CD4-positive, alpha-beta T cell treated with Interleukin-1 beta for 1 hour (primary cell): ENCODE results near the gene CCDC28B.

Source experiments
- DNase-seq, 2 donors: peaks; one replicate each; pipeline ENCODE4 v3.0.0-alpha.2; 2020 to 2022

CCDC28B gene

DNA sequence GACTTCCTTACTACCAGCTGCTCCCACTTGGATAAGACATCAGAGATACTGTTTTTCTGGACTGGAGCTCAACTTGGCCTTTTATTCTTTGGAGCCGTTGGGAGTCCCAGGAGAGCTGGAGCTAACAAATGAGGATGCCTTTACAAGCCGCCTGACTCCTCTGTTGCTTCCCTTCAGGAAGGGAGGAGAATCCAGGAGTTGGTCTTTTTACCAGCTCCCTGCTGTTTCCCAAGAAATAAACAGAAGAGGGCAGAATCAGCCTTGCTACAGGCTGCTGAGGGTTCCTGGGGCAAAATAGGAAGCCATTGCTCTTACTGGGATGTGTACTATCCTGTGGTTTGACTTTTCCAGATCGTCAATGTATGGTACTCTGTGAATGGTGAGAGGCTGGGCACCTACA is 23.3 kb downstream of the CCDC28B start:
- no peak for DNase-seq

DNA sequence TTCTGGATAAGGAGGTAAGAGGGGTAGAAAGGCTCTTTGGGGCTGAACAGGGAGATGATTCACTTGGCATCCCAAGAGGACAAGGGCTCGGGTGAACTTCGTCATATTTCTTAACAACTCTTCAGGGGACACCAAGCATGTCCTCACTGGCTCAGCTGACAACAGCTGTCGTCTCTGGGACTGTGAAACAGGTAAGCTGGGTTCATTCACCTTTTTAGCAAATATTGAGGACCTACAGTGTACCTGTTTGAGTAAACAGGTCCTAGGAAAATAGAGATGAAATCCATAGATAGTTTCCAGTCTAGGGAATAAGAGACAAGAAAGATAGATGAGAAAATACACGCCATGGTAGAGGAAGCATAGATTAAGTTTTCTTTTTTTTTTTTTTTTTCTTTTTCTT is 23.9 kb downstream of the CCDC28B start:
- DNase-seq, result no peak

DNA sequence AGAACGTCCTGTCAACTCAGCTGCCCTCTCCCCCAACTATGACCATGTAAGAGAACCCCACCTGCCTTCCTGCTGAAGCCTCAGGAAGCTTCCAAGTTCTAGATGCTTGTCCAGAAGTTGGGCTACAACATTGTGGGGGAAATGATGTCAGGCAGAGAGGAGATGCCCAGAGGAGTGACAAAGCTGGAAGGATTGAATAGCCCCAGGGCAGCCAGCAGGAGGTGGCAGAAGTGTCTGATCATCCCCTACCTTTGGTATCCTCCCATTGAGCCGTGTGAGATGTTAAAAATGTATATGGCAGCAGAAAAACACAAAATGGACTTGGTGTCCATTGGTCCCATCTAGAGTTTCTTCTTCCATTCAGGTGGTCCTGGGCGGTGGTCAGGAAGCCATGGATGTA is 28.4 kb downstream of the CCDC28B start:
- DNase-seq, result no peak

GRCh38 chr1:32231843-32232432 is 31.5 kb downstream of the CCDC28B start:
- DNase-seq, result no peak

DNA sequence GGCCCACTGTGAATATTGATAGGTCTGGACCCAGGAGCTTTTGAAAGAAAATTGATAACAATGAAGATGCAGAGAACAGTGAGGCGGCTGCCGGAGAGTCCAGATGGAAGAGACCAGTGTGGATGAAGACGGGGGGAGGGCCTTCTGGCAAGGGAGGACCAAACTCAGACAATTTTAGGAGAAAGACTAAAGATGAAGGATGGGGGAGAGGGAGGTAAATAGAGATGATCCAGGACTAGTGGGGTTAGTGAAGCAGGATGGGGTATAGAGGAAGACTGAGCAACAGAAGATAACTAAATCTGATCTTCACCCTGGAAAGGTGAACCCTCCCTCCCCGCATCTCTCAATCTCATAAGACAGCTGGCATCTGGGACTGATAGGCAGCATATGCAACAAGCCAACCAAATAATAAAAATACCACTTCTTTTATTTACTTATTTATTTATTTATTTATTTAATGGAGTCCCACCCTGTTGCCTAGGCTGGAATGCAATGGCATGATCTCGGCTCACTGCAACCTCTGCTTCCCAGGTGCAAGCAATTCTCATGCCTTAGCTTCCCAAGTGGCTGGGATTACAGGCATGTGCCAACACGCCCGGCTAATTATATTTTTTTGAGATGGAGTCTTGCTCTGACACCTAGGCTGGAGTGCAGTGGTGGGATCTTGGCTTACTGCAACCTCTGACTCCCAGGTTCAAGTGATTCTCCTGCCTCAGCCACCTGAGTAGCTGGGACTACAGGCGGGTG is 32.3 kb downstream of the CCDC28B start:
- DNase-seq, result no peak

GRCh38 chr1:32234792-32235191 is 34.4 kb downstream of the CCDC28B start:
- DNase-seq, result no peak

DNA sequence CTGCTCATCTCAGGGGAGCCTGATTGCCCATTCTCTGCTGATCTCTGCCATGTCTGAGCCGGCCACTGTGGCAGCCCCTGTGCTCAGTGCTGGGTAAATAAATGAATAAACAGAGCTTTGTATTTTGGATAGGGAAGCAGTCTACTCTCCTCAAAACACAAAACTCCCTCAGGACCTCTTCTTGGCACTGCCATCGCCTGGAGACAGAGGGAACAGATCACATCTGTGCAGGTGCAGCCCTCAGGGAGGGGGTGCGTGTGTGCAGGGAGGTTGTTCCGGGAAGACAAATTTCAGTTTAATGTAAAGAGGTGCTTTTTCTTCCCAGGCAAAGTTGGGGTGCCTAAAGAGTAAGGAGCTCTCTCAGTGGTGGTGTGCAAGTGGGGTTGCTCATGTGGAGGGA is 38.9 kb downstream of the CCDC28B start:
- no peak for DNase-seq

GRCh38 chr1:32239790-32240139 is 39.4 kb downstream of the CCDC28B start:
- DNase-seq, result no peak

DNA sequence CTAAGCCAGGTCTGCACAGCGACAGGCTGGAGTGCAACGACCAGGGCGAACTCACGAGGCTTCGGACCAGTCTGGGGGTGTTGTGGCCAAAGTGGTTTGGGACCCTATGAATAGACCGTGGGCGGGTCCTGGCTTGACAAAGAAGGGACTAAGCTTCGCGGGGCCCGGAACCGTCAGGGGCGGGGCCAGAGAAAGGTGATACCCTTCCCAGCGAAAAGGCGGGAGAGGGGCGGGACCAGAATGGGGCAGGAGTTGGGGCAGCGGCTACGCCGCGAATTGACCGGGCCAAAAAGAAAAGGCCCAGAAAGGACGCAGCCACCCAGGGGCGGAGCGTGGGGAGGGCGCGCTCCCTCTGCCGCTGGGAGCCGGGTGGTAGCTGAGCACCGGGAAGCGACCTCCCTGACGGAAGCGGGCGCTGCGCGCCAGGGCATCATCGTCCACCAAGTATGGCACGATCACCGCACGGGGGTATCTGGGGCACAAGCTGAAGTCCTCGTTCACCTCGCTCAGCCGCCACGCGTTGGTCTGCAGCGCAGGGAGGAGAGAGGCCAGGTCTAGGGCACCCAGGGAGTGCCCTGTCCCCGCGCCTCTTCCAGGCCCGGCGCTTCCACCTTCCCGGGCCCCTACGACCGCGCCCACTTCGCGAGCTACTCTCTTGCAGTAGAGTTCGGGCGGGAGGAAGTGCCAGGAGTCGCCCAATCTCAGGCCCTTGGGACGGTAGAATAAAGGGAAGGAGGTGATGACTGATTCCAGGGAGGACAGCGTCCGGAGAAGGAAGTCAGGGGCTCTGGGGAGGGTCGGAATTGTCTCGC is 40.0 kb downstream of the CCDC28B start:
- peak; percentile 61 to 66 for DNase-seq

- DNase-seq, result peak in 1 of 2 donors; percentile 27
These were observed 40.8 kb downstream of the CCDC28B start for GRCh38 chr1:32241001-32241763.

DNA sequence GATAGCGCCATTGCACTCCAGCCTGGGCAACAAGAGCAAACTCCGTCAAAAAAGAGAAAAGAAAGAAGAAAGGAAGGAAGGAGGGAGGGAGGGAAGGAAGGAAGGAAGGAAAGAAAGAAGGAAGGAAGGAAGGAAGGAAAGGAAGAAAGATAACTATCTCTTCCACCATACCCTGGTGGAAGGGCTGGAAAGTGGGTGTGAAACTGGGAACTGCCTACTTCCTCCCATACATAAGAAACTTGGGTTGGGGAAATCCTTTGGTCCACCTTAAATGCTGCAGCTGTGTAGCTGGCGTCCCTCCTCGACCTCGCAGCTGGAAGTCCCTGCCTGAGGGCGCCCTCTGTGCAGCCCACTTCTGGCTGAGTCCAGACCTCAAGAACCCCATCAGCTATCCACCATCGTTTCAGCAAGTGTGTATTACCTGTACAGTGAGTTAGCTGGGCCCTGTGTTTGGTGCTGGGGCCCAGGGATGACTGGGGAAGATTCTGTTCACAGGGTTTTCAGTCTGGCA is 42.0 kb downstream of the CCDC28B start:
- no peak for DNase-seq

GRCh38 chr1:32246888-32247273 is 46.5 kb downstream of the CCDC28B start, which contains the start of gene FAM167B:
FAM167B (plus strand) TSS chr1:32247222; CDS start chr1:32247422, 200 bp downstream.
- DNase-seq, result no peak

GRCh38 chr1:32247452-32247851 is 47.1 kb downstream of the CCDC28B start:
- no peak for DNase-seq

DNA sequence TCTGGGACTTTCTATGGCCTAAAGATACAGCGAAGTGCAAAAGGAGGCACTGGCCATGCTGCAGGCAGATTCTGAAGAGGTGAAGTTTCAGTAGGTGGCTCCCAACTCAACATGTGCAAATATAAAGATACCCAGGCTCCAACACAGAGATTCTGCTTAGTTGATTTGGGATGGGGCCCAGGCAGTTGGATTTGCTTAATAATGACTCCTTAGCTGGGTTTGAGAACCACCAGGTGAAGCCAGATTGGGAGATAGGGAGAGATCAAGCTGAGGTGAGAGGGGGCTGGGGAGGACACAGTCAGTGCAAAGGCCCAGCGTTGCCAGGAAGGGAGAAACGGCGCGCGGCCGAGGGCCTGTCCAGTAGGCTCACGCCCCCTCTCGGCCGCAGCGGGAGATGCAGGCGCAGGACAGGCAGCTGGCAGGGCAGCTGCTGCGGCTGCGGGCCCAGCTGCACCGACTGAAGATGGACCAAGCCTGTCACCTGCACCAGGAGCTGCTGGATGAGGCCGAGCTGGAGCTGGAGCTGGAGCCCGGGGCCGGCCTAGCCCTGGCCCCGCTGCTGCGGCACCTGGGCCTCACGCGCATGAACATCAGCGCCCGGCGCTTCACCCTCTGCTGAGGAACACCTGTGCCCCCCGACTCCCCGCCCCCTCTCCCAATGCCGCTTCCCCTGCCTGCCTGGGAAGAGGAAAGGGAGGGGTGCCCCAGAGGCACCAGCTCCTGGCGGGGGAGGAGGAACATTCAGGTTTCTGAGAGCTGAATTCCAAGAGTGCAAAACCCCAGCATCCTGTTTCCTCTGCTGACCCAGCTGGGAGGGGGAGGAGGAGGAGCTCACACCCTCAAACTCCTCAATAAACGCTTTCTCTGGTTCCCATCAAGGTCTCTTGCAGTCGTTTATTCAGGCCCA is 47.8 kb downstream of the CCDC28B start:
- peak; percentile 80 to 82 for DNase-seq

DNA sequence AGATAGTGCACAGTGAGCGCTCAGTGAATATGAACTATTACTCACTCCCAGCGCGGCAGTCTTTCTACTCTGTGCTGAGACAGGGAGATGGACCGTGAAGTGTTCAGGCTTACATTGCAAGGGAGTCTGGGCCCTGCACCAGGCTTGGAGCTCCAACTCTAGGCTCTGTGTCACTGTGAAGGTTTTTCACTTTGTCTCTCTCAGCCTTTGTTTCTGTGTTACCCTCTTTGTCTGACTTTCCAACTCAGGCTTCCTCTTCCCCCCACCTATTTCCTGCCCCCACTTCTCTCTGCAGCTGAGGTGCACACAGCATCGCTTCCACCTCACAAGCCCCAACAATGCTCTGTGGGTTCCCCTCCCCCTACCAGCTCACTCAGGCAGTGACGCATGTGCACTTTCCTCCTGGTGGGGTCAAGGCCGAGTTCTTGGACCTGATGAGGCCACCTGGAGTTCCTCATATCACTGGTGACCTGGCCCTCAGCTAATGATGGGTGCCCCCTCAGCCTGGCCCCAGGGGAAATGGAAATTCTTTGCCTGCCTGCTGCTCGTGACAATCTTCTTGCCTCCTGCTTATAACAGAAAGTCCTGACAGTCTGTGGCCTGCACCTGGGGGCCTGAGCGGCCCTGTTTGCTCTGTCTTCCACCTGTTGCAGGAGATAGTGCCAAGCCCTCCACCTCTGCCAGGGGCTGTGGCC is 49.6 kb downstream of the CCDC28B start:
- DNase-seq, result peak; percentile 87 to 90

DNA sequence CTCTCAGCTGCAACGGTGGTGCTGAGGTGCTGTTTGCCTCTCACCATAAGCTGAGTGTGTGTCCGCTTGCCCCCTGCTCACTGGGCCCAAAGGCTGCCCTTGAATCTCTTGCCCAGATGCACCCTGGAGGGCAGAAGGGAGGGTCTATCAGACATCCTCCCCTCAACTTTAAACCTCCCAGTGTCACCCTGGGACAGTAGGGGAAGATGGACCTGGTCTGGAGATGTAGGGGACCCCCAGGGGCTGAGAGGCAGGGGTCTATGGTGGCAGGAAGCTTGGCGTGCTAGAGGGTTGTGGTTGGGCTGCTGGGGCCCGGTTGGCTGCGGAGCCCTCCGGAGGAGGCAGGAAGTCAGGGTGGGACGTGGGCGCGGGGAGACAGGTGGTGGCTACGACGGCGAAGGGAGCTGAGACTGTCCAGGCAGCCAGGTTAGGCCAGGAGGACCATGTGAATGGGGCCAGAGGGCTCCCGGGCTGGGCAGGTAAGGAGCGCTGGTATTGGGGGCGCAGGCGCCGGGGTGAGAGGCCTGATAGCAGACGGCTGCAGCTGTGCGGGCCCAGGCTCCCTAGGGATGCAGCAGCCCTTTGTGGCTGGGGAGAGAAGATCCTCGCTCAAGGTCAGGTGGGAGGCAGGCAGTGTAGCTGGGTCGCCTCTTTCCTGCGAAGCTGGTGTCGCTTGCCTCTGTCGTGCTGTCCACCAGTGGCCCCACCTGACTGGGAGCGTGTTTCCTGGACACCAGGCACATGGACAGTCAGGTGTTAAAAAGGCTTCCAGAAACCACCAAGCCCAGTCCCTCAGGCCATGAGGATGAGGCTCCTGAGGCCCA is 50.7 kb downstream of the CCDC28B start, which contains the start of gene LCK:
LCK (plus strand) TSS at position 373 of the 824 bp plus-strand sequence. CDS start 23,065 bp downstream, outside the sequence.
- DNase-seq, result peak; percentile 60
